Hepatocyte (in vitro differentiated cells): ENCODE data around the gene RGN.

Source experiments
- EZH2phosphoT487 ChIP-seq: fragments of 200-600 bp; sonication (generic); IDR thresholded peaks from one replicate; pipeline ENCODE4 v1.6.1; 2018; ENCODE audit warnings: antibody characterized with exemption, mild to moderate bottlenecking, low read depth, moderate library complexity; ENCODE audit not compliant: unreplicated experiment, severe bottlenecking
- TF ChIP-seq, protein P1 (sequence below): fragments of 200-600 bp; sonication (generic); IDR thresholded peaks from 2 replicates; pipeline ENCODE4 v1.5.1; 2016; ENCODE audit warnings: antibody characterized with exemption, mild to moderate bottlenecking; ENCODE audit not compliant: poor library complexity

DNA sequence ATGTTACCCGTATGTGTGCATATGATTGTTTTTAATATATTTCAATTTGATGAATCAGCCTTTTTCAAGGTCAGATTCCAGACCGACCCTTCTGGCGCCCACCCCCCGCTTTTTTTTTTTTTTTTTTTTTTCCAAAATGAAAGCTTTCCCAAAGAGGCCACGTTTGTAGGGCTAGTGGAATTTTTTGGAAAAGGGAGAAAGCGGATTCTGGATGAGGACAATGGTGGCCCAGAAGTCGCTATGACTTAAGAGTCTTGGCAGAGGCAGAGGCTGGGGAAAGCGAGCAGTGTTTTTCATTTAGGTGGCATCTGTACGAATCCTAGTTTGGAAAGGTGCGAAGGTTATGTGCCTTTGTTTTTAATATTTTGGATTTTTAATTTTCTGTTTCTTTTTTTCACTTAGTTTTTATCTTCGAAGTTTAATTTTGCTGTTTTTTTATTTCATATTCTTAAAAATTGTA is 51.7 kb downstream of the RGN start:
- TF ChIP-seq, protein P1, sequence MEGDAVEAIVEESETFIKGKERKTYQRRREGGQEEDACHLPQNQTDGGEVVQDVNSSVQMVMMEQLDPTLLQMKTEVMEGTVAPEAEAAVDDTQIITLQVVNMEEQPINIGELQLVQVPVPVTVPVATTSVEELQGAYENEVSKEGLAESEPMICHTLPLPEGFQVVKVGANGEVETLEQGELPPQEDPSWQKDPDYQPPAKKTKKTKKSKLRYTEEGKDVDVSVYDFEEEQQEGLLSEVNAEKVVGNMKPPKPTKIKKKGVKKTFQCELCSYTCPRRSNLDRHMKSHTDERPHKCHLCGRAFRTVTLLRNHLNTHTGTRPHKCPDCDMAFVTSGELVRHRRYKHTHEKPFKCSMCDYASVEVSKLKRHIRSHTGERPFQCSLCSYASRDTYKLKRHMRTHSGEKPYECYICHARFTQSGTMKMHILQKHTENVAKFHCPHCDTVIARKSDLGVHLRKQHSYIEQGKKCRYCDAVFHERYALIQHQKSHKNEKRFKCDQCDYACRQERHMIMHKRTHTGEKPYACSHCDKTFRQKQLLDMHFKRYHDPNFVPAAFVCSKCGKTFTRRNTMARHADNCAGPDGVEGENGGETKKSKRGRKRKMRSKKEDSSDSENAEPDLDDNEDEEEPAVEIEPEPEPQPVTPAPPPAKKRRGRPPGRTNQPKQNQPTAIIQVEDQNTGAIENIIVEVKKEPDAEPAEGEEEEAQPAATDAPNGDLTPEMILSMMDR = no peak
- no peak for TF ChIP-seq EZH2phosphoT487
